ENCODE data around the gene RNF214. TPM values are rescaled to one million over a fixed set of nuclear protein-coding genes. Genes with fewer than 3 reads are reported as not detected.

RNF214 gene
- total and polyA plus RNA-seq, 2 of the 13 experiments (the other 11 are each of a cell fraction or from before 2014, with no cell fraction given), result 10.7 to 12.6 TPM

- TF ChIP-seq ZNF710 (CRISPR knock-in tag; IDR thresholded peaks at IDR 0.05; ENCODE audit: borderline replicate concordance), result no peak
- no peak for TF ChIP-seq ZZZ3 (CRISPR knock-in tag; IDR thresholded peaks at IDR 0.05; ENCODE audit: borderline replicate concordance)
- no peak for TF ChIP-seq ZBTB38 (CRISPR knock-in tag; IDR thresholded peaks at IDR 0.05)
- TF ChIP-seq SMAD9 (CRISPR knock-in tag; IDR thresholded peaks at IDR 0.05), result no peak
- TF ChIP-seq ZNF740 (CRISPR knock-in tag; IDR thresholded peaks at IDR 0.05), result no peak
- no peak; the same call in none of the 2 replicates for TF ChIP-seq PHF8 (CRISPR knock-in tag; IDR thresholded peaks at IDR 0.05)
- TF ChIP-seq GATA4 (IDR thresholded peaks at IDR 0.05; ENCODE audit: borderline replicate concordance, low read depth), result no peak
- TF ChIP-seq ZNF282 (IDR thresholded peaks at IDR 0.05; ENCODE audit: partially characterized antibody), result no peak
- no peak for TF ChIP-seq ZNF883 (CRISPR knock-in tag; IDR thresholded peaks at IDR 0.05; ENCODE audit: not compliant biosample characterization)
- TF ChIP-seq ZNF160 (CRISPR knock-in tag; IDR thresholded peaks at IDR 0.05), result no peak
- no peak for TF ChIP-seq RERE (CRISPR knock-in tag; IDR thresholded peaks at IDR 0.05; ENCODE audit: low read depth)
- TF ChIP-seq RBM39 (IDR thresholded peaks at IDR 0.05; ENCODE audit: low read depth, low read length, poor library complexity, severe bottlenecking), result no peak
- no peak for TF ChIP-seq ZBTB39 (CRISPR knock-in tag; IDR thresholded peaks at IDR 0.05)
- no peak; the same call in 1 of the 2 replicates for TF ChIP-seq NR0B2 (CRISPR knock-in tag; IDR thresholded peaks at IDR 0.05)
- TF ChIP-seq DRAP1 (CRISPR knock-in tag; IDR thresholded peaks at IDR 0.05), result no peak
- no peak for TF ChIP-seq NFIC (IDR thresholded peaks at IDR 0.05; ENCODE audit: low read length)
Observed at GRCh38 chr11:117231842-117232091, 704 bp upstream of the RNF214 start, which contains the start of gene PCSK7 (continued).

All from HepG2 (cell line).